HepG2 (cell line): ENCODE measurements around the gene MMP24OS. TPM values are rescaled to one million over a fixed set of nuclear protein-coding genes. Genes with fewer than 3 reads are reported as not detected.
A peak's percentile ranks its signal among the peaks of the same experiment; 100 is the strongest.

ENCODE experiments used
- ARID3A ChIP-seq: IDR thresholded peaks from 2 replicates; pipeline ENCODE4 v1.6.1; 2012; ENCODE audit warnings: low read depth, low read length, improper control_type of control experiment
- CBX5 ChIP-seq: sonication (generic); formaldehyde crosslinking; IDR thresholded peaks from 2 replicates; pipeline ENCODE4 v1.4.0; 2020; ENCODE audit warnings: missing genetic modification reagents, borderline replicate concordance
- ELF4 ChIP-seq: sonication (generic); formaldehyde crosslinking; IDR thresholded peaks from 2 replicates; pipeline ENCODE4 v1.5.0; 2020; ENCODE audit warnings: missing genetic modification reagents, mild to moderate bottlenecking, moderate library complexity, borderline replicate concordance
- FOXK1 ChIP-seq: sonication (generic); formaldehyde crosslinking; IDR thresholded peaks from 2 replicates; pipeline ENCODE4 v1.4.0; 2020; ENCODE audit warnings: low read depth, missing genetic modification reagents, borderline replicate concordance
- HNF4A ChIP-seq: sonication (generic); formaldehyde crosslinking; IDR thresholded peaks from 2 replicates; pipeline ENCODE4 v1.4.0; 2020; ENCODE audit warnings: missing genetic modification reagents
- MIXL1 ChIP-seq: IDR thresholded peaks from 2 replicates; pipeline ENCODE4 v1.6.1; 2016
- MXI1 ChIP-seq: IDR thresholded peaks from 3 replicates; pipeline ENCODE4 v1.6.1; 2012; ENCODE audit warnings: low read depth, low read length, inconsistent platforms, borderline replicate concordance
- NONO ChIP-seq, 2 experiments: fragments of 450-650 bp in 1 of 2; sonication (generic) in 1 of 2; formaldehyde crosslinking in 1 of 2; IDR thresholded peaks in 1 of 2; conservative IDR thresholded peaks in 1 of 2; 2 replicates each; pipeline versions ENCODE4 v1.6.1 to v1.8.0; 2017 to 2022; ENCODE audit warnings: mild to moderate bottlenecking in 1 of 2, missing genetic modification reagents in 1 of 2, moderate library complexity in 1 of 2
- PAXIP1 ChIP-seq: sonication (generic); formaldehyde crosslinking; conservative IDR thresholded peaks from 2 replicates; pipeline ENCODE4 v1.4.0; 2020; ENCODE audit warnings: mild to moderate bottlenecking, missing genetic modification reagents, moderate library complexity
- SP5 ChIP-seq: IDR thresholded peaks from 2 replicates; pipeline ENCODE4 v1.6.1; 2016; ENCODE audit warnings: low read depth, borderline replicate concordance
- THAP11 ChIP-seq: IDR thresholded peaks from 2 replicates; pipeline ENCODE4 v1.6.1; 2016; ENCODE audit warnings: missing biosample characterization, missing genetic modification reagents
- WIZ ChIP-seq: sonication (generic); formaldehyde crosslinking; IDR thresholded peaks from 2 replicates; pipeline ENCODE4 v1.5.1; 2020; ENCODE audit warnings: mild to moderate bottlenecking, missing genetic modification reagents
- ZFP41 ChIP-seq: sonication (generic); formaldehyde crosslinking; IDR thresholded peaks from 2 replicates; pipeline ENCODE4 v1.4.0; 2020; ENCODE audit warnings: mild to moderate bottlenecking, missing genetic modification reagents, borderline replicate concordance
- ZNF543 ChIP-seq: sonication (generic); formaldehyde crosslinking; IDR thresholded peaks from 2 replicates; pipeline ENCODE4 v1.4.0; 2020; ENCODE audit warnings: mild to moderate bottlenecking, missing genetic modification reagents
- ZNF574 ChIP-seq: sonication (generic); formaldehyde crosslinking; IDR thresholded peaks from 2 replicates; pipeline ENCODE4 v1.4.0; 2020; ENCODE audit warnings: missing genetic modification reagents
- ZNF737 ChIP-seq: sonication (generic); formaldehyde crosslinking; IDR thresholded peaks from 2 replicates; pipeline ENCODE4 v1.5.0; 2020; ENCODE audit warnings: missing genetic modification reagents, mild to moderate bottlenecking, borderline replicate concordance
- polyA plus RNA-seq, 8 experiments: library from polyadenylated mRNA; depleted of rRNA in 3 of 8; stranded (reverse) in 7 of 8; unstranded in 1 of 8; fragments of >200 nt; fragmentation: Illumina TruSeq in 4 of 8; extraction: Trizol in 4 of 8; gene quantifications; 2 replicates each; pipeline versions ENCODE4 v1.2.1 to v1.2.3, GENCODE V29; 2011 to 2016; ENCODE audit warnings: low read depth in 4 of 8, missing spikeins in 1 of 8, mixed read lengths in 1 of 8; ENCODE audit not compliant: insufficient read depth in 1 of 8
- total RNA-seq, 5 experiments: library from RNA; depleted of rRNA; stranded (reverse); fragments of >200 nt; fragmentation: Illumina TruSeq; extraction: Trizol; gene quantifications; 2 replicates each; pipeline ENCODE4 v1.2.3, GENCODE V29; 2016; ENCODE audit warnings: low read depth in 1 of 5
- TF ChIP-seq, protein P1 (sequence below): IDR thresholded peaks from 2 replicates; pipeline ENCODE4 v1.6.1; 2016; ENCODE audit warnings: mild to moderate bottlenecking, missing biosample characterization, missing genetic modification reagents
- TF ChIP-seq, protein P2 (sequence below): IDR thresholded peaks from 2 replicates; pipeline ENCODE4 v1.6.1; 2016; ENCODE audit warnings: low read depth

MMP24OS gene
- total and polyA plus RNA-seq, 2 of the 13 experiments (the other 11 are each of a cell fraction or from before 2014, with no cell fraction given): 6.0 to 8.5 TPM

GRCh38 chr20:35269055-35269781 lies 8.7 kb downstream of the MMP24OS start (continued):
- TF ChIP-seq ZNF574 (CRISPR knock-in tag) (peak; percentile 83), SP5 (CRISPR knock-in tag) (no peak), ZNF543 (CRISPR knock-in tag) (peak; percentile 57; the same call in 1 of the 2 replicates), NONO (IDR thresholded peaks at IDR 0.05) (no peak), NONO (CRISPR knock-in tag; conservative IDR thresholded peaks at IDR 0.05) (peak; percentile 64; the same call in 1 of the 2 replicates), MXI1 (peak; percentile 73; the same call in 1 of the 3 replicates), ARID3A (0 out of 2 replicates have a peak, but pooled peaks have one; percentile 28), FOXK1 (CRISPR knock-in tag) (peak; percentile 33; the same call in 1 of the 2 replicates), ELF4 (CRISPR knock-in tag) (no peak), THAP11 (peak; percentile 73), WIZ (CRISPR knock-in tag) (no peak), PAXIP1 (CRISPR knock-in tag) (peak; percentile 32), MIXL1 (CRISPR knock-in tag) (peak; percentile 74), CBX5 (CRISPR knock-in tag) (peak; percentile 59; the same call in 1 of the 2 replicates), HNF4A (CRISPR knock-in tag) (peak; percentile 68), ZNF737 (no peak), ZFP41 (CRISPR knock-in tag) (no peak)
- TF ChIP-seq, protein P1, sequence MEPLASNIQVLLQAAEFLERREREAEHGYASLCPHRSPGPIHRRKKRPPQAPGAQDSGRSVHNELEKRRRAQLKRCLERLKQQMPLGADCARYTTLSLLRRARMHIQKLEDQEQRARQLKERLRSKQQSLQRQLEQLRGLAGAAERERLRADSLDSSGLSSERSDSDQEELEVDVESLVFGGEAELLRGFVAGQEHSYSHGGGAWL (CRISPR knock-in tag): no peak; the same call in 1 of the 2 replicates
- TF ChIP-seq, protein P2, sequence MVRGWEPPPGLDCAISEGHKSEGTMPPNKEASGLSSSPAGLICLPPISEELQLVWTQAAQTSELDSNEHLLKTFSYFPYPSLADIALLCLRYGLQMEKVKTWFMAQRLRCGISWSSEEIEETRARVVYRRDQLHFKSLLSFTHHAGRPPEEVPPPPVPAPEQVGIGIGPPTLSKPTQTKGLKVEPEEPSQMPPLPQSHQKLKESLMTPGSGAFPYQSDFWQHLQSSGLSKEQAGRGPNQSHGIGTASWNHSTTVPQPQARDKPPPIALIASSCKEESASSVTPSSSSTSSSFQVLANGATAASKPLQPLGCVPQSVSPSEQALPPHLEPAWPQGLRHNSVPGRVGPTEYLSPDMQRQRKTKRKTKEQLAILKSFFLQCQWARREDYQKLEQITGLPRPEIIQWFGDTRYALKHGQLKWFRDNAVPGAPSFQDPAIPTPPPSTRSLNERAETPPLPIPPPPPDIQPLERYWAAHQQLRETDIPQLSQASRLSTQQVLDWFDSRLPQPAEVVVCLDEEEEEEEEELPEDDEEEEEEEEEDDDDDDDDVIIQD: peak; percentile 44; the same call in 1 of the 2 replicates
